K562 (cell line): ENCODE measurements around the gene SAMD11.

ENCODE experiments used
- ETV6 ChIP-seq, 3 experiments: fragments of 150-350 bp in 1 of 3; sonication (generic) in 1 of 3; formaldehyde crosslinking in 1 of 3; IDR thresholded peaks; 2 replicates each; pipeline versions ENCODE4 v1.6.1 to v1.8.0; 2014 to 2022; ENCODE audit warnings: borderline replicate concordance in 2 of 3, low read depth in 2 of 3, antibody characterized with exemption in 1 of 3, low read length in 1 of 3, mild to moderate bottlenecking in 1 of 3, missing genetic modification reagents in 1 of 3
- NFYB ChIP-seq: IDR thresholded peaks from 2 replicates; pipeline ENCODE4 v1.6.1; 2011; ENCODE audit warnings: mild to moderate bottlenecking, moderate library complexity; ENCODE audit not compliant: insufficient read length; ENCODE audit errors: extremely low read depth
- PHF21A ChIP-seq: fragments of 450-650 bp; IDR thresholded peaks from 2 replicates; pipeline ENCODE4 v1.6.1; 2017; ENCODE audit warnings: low read depth, borderline replicate concordance
- TF ChIP-seq, protein P1 (sequence below): fragments of 250-450 bp; sonication (Bioruptor Pico); IDR thresholded peaks from 2 replicates; pipeline ENCODE4 v1.5.0; 2020; ENCODE audit warnings: mild to moderate bottlenecking, borderline replicate concordance
- TF ChIP-seq, protein P2 (sequence below): sonication (generic); formaldehyde crosslinking; IDR thresholded peaks from 2 replicates; pipeline ENCODE4 v1.8.0; 2022; ENCODE audit warnings: missing genetic modification reagents, mild to moderate bottlenecking, borderline replicate concordance
- TF ChIP-seq, protein P3 (sequence below): fragments of 200-400 bp; formaldehyde crosslinking; IDR thresholded peaks from 2 replicates; pipeline ENCODE4 v1.6.1; 2017; ENCODE audit warnings: mild to moderate bottlenecking, low read depth, low read length, moderate library complexity

DNA sequence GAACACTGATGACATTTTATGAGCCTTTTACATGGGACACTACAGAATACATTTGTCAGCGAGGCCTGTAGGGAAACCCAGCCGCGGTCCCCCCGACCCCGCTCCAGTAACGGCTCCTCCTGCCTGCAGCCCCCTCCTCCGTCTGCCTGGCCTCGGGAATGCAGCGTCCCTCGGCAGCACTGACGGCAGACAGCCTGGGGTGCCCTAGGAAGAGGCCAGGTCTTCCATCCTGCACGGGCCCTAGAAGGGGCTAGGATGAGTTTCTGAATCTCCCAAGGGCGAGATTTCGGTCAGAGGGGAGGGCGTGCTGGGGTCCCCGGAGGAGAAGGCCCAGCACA is 8.4 kb downstream of the SAMD11 start:
- no peak for TF ChIP-seq PHF21A
- no peak for TF ChIP-seq ETV6 (IDR thresholded peaks at IDR 0.05; ENCODE audit: borderline replicate concordance in 1 of 2, low read depth in 2 of 2, low read length in 1 of 2)
- TF ChIP-seq ETV6 (CRISPR knock-in tag; IDR thresholded peaks at IDR 0.05; ENCODE audit: borderline replicate concordance), result no peak
- TF ChIP-seq, protein P1, sequence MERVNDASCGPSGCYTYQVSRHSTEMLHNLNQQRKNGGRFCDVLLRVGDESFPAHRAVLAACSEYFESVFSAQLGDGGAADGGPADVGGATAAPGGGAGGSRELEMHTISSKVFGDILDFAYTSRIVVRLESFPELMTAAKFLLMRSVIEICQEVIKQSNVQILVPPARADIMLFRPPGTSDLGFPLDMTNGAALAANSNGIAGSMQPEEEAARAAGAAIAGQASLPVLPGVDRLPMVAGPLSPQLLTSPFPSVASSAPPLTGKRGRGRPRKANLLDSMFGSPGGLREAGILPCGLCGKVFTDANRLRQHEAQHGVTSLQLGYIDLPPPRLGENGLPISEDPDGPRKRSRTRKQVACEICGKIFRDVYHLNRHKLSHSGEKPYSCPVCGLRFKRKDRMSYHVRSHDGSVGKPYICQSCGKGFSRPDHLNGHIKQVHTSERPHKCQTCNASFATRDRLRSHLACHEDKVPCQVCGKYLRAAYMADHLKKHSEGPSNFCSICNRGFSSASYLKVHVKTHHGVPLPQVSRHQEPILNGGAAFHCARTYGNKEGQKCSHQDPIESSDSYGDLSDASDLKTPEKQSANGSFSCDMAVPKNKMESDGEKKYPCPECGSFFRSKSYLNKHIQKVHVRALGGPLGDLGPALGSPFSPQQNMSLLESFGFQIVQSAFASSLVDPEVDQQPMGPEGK, result no peak
- TF ChIP-seq, protein P2, sequence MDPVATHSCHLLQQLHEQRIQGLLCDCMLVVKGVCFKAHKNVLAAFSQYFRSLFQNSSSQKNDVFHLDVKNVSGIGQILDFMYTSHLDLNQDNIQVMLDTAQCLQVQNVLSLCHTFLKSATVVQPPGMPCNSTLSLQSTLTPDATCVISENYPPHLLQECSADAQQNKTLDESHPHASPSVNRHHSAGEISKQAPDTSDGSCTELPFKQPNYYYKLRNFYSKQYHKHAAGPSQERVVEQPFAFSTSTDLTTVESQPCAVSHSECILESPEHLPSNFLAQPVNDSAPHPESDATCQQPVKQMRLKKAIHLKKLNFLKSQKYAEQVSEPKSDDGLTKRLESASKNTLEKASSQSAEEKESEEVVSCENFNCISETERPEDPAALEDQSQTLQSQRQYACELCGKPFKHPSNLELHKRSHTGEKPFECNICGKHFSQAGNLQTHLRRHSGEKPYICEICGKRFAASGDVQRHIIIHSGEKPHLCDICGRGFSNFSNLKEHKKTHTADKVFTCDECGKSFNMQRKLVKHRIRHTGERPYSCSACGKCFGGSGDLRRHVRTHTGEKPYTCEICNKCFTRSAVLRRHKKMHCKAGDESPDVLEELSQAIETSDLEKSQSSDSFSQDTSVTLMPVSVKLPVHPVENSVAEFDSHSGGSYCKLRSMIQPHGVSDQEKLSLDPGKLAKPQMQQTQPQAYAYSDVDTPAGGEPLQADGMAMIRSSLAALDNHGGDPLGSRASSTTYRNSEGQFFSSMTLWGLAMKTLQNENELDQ (CRISPR knock-in tag), result no peak
- TF ChIP-seq, protein P3, sequence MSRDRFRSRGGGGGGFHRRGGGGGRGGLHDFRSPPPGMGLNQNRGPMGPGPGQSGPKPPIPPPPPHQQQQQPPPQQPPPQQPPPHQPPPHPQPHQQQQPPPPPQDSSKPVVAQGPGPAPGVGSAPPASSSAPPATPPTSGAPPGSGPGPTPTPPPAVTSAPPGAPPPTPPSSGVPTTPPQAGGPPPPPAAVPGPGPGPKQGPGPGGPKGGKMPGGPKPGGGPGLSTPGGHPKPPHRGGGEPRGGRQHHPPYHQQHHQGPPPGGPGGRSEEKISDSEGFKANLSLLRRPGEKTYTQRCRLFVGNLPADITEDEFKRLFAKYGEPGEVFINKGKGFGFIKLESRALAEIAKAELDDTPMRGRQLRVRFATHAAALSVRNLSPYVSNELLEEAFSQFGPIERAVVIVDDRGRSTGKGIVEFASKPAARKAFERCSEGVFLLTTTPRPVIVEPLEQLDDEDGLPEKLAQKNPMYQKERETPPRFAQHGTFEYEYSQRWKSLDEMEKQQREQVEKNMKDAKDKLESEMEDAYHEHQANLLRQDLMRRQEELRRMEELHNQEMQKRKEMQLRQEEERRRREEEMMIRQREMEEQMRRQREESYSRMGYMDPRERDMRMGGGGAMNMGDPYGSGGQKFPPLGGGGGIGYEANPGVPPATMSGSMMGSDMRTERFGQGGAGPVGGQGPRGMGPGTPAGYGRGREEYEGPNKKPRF, result no peak
- no peak for TF ChIP-seq NFYB
